Activated CD4-positive, CD25-positive, alpha-beta regulatory T cell treated with anti-CD3 and anti-CD28 coated beads, Interleukin-2, amount 50 U/mL, for 72 hours (primary cell): ENCODE measurements around the gene SOX9.

Source experiments
- DNase-seq: peaks from one replicate; pipeline ENCODE4 v3.0.0; 2021

SOX9 gene

DNA sequence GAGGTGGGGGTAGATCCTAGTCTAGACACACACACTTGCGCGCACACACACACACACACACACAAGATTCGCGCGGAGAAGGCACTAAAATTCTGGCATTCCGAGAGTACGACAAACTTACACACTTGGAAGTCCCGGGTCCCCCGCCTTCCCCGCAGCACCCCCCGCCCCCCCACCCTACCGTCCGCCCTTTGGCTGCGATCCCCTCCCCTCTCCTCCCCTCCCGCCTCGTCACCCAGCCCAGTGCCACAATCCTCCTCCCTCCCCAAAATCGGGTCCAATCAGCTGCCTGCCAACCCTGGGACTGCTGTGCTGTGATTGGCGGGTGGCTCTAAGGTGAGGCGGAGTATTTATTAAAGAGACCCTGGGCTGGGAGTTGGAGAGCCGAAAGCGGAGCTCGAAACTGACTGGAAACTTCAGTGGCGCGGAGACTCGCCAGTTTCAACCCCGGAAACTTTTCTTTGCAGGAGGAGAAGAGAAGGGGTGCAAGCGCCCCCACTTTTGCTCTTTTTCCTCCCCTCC lies at the start of gene SOX9:
Gene SOX9 (plus strand): TSS at position 379 of the 522 bp plus-strand sequence. CDS start 372 bp downstream, outside the sequence.
- DNase-seq, result no peak

DNA sequence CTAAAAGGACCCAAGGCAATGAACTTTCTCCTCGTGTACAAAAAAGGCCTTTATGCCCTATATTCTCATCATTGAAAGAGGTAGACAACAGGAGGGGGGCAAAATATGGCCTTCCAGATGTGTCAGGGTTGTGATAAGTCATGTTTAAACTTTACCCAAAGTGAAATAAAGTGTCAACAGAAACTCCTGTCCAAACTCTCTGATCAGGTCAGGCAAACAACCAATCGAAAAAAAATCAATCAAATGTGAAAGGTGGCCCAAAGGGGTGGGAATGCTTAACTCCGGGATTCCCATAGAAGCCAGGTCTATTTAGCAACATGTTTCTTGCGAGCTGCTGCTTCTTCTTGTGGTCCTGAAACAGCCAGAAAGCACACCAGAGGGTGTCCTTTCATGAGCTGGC lies 49.5 kb upstream of the SOX9 start:
- no peak for DNase-seq

DNA sequence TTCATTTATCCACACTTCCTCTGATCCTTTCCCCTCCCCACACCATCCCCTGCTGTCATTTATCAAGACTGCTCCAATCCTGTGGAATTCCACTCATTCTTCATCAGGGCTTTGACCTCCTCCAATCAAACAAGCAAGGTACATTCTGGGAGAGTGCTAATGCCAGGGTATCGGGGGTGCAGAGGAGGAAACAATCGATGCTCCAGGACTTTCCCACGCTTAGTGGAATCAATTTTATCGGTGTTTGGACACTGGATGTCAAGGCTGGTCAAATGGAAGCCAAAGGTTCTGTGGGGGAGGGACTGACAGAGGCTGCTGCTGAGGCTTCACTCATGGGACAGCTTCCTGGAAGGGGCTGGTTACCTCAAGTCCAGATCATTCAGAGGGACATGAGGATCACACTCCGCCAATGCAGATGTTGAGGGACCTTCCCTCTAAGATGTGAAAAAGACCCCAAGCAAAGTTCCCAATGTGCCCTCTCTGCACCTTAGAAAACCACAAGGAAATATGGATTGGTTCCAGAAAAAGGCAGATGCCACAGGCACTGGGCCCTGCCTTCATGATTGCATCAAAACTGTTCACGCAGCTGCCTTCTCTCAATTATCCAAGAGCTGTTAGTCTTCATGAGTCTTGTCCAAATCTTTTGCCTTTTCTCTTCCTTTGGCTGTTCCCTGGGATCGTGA lies 44.7 kb upstream of the SOX9 start:
- DNase-seq, result no peak

DNA sequence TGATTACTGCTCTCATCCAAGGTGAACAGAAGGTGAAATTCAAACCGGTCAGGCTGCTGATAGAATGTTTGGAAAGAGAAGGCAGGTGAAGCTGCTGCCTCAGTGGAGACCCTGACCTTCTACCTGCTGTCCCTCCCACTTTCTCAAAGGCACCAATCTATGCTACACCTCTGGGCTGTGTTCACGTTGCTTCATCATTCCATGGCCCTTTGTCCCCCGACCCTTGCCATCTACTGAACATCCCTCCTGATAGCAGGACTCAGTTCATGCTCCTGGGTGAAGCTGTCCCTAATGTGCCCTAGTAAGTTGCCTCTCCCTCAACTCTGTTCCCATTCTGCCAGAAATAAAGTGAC lies 44.2 kb upstream of the SOX9 start:
- DNase-seq, result no peak

DNA sequence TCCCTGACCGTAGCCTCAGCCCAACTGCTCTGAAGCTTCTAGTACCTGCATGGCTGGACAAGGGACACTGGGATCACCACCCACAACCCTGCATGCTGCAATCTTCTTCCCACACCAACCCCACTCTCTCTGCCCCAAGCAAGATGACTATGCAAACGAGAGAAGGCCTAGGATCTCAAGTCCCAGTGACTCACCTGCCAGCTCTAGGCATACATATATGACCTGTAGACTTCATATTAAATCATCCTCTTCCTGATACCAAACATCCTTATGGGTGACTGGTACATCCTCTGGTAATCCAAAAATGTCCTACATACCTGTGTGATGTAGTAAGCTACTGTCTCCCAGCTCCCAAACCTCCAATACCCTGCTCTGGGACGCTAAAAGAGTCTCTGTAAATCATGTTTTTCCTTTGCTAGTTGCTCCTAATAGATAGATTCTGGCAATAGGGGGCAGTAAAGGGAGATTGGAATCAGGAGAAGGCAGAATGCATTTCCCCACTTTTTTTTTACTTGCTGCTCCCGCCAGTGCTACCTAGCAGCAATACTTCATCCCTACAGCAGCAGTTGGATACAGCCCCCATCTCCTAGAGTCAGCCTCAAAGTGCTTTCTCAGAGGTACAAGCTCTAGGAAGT lies 43.4 kb upstream of the SOX9 start:
- no peak for DNase-seq

DNA sequence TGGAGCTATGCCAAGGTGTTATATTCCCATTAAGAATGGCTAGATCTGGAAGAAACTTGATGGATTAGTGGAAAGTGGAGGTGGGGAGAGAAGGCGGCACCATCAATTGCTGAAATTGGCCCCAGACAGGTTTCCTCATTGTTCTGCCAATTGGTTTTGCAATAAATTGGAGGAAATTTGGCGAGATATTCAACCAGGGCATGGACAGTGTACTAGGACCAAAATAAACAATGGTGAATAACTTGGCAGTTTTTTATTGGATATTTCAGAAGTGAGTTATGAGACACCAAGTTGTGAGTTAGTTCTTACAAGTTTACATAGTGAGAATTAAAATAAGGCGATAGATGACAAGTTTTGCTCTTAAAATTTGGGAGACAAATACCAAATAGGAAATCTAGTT lies 41.1 kb upstream of the SOX9 start:
- no peak for DNase-seq

DNA sequence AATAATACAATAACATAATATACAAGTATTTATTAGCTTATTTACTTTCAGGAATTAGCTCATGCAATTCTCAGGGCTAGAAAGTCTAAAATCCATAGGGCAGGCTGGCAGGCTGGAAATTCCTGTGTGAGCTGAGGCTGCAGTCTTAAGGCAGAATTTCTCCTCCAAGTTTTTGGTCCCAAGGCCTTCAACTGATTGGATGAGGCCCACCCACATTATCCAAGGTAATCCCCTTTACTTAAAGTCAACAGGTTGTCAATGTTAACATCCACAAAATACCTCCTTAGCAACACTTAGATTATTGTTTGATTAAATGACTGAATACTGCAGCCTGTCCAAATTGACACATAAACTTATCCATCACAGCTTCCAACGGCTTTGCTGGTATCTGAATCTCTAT lies 32.9 kb upstream of the SOX9 start:
- no peak for DNase-seq

DNA sequence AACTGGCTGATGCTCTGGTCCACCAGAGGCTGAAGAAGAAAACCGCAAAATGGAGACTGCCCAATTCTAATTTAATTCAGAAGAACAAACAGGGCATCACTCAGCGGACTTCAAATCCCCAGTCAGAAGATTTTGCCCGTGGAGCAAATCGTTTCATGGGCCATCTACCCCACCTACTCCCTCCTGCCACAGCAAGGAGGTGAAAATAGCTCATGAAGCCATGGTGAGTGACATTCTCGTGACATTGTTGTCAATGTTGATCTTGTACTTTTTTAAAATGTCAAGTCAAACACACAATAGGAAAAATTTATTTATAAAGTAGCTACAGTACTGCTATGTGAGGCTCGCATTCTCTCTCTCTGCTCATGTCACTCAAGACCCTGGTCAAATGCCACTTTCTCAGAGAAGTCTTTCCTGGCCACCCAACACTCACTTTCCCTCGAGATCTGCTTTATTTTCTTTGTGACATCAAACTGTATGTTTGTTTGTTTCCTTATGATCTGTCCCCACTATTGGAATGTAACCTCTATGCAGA lies 31.3 kb upstream of the SOX9 start:
- DNase-seq, result no peak

DNA sequence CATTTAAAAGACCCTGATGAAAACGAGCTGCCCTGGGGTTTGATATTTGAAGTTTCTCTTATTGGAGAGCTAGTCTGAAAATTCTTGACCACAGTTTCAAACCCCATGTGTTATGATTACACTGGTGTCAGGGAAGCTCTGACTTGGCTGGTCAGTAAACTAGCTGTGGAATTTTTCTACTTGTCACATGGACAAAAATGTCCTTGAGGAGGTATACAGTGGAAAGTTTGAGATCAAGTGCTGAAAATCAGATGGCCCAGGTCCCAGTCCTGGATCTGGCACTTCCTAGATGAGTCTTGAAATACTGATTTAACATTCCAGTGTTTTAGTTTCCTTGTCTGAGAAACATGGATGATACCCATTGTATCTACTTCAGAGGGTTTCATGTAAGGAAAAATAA lies 30.7 kb upstream of the SOX9 start:
- DNase-seq, result no peak

DNA sequence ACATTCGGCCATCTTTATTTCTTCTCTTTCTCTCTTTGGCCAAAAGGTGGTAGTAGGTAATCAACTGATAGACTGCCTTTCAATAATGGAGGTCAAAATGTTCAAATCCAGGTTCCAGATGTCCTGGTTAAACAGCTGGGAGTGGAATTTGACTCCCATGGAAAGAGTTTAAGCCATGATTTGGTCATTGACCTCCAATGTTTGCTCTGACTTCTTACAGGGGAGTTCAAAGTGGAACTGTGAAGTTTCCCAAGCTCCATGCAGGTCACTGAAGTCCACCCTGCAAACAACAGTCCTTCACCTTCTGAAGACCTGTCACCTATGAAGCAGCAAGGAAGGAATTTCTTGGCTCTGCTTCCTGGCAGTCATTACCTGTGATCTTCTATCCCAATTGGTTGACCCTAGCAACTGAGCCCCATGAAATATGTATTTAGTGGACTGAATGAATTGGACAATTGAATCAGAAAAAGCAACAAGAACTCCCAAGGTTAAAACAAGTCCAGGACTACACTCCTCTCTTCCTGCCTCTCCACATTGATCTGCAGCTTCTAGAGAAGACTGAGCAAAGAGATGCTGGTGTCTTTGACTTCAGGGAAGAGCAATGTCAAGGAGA lies 28.0 kb upstream of the SOX9 start:
- DNase-seq, result no peak

DNA sequence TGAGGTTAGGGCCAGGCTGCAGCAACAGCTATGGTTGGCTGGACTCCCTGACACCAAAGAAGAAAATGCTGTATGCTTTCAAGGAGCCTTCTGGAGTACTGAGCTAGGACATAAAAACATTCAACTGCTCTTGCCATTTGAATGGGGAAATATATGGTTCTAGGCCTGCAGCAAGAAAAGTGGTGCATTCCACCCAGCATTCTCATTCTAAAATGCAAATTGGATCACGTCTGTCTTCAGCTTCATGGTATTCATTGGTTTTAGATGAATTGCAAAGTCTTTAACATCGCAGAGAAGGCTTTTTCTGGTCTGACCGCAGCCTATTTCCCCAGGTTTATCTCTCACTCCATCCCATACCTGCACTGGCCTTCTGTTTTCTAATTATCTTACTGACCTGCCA lies 27.1 kb upstream of the SOX9 start:
- DNase-seq, result no peak

DNA sequence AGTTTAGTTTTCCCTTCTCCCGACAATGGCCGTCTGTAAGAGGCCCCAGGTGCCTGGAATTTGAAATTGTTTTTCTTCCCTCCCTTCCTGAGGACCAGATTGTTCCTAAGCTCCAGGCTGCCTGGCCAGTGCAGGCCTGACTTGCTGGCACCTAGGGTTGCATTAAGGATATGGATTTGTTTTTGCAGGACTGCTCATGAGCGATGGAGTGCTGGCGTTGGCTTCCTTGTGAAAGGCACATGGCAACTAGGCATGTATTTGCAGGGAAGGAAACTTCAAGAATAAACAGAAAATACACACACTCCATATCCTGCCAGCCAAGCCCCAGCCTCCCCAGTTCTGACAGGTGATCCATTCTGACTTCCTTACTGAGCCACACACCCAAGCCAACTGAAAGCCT lies 25.5 kb upstream of the SOX9 start:
- no peak for DNase-seq

DNA sequence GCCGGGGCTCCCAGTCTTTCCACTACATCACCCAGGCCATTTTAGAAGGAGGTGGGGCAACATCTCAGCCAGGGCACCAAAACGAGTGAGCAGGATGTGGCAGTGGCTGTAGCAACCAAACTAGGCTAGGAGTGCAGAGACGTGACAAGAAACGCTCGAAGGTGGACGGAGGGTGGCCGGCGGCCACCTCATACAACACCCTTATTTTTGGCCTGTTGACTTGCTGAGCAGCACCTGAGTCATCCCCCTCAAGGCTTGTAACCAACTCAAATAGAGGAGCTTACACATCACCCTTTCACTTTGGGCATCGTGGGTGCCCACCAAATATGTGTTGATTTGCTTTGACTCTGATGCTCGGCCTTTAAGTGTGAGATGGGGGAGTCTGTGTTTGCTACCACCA lies 23.7 kb upstream of the SOX9 start:
- DNase-seq, result no peak

DNA sequence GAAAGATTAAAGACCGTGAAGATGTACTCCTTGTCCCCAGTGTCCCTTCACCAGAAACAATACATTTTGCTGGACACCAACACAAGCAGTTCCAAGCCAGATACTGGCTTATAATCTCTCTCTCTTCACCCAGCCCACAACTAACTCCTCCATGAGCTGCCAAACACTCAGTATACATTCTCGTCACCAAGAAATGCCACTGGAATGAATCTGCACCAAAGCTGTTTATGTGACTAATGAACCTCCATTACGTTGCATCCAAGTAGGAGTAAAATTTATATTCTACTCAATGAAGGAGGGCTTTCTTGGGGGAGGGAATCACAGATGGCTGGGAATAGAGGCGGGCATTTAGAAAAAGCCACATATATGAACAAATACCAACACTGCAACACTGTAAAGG lies 20.9 kb upstream of the SOX9 start:
- no peak for DNase-seq

DNA sequence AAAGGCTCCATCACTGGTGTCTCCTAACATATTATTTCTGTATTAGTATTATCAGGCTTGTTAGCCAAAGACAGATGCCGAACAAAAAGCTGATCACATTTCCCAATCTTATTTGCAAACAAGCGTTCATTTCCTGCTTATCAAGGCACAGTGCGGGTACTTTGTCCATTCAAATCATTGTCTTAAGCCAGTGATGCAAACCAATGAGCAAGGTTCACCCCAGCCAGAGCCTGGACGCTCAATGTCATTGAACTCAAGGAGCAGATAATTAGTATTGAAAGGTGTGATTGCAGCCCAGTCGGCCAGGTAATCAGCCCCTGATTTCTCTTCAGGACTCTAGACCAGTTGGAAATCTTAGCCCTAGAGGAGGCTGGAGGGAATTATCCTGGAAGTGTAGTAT lies 20.4 kb upstream of the SOX9 start:
- no peak for DNase-seq

DNA sequence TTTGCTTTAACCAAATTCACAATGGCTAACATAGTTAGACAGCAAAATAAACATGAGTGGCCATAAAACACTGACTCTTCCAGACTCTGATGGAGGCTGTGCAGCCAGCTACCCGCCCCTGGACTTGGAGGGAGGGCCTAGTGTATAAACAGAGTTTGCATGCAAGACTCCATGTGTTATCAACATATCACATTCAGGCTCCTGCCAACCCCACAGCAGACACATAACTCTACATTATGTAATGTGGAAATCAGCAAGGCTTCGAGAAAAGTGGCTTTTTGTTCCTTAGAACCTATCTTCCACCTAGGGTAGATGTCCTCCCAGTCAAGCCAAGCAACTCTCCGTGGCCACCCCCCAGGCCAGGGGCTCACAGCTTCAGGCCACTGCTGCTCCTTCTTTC lies 19.3 kb upstream of the SOX9 start:
- no peak for DNase-seq

DNA sequence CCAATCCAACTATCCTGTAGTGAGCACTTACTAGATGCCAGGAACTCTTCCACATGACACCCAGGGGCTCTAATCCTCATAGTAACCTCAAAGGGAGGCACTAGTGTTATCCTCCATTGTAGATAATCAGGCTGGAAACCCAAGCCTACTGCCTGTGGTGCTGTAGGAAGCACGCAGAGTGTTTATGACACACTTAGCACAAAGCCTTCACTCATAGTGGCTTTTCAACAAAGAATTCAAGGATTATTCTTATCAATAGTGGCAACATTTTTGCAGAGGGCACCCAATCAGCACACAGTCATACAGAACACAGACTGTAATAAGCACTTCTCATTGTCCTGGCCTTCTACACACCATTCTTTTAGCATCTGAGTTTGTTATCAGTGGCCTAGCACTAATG lies 18.5 kb upstream of the SOX9 start:
- no peak for DNase-seq

DNA sequence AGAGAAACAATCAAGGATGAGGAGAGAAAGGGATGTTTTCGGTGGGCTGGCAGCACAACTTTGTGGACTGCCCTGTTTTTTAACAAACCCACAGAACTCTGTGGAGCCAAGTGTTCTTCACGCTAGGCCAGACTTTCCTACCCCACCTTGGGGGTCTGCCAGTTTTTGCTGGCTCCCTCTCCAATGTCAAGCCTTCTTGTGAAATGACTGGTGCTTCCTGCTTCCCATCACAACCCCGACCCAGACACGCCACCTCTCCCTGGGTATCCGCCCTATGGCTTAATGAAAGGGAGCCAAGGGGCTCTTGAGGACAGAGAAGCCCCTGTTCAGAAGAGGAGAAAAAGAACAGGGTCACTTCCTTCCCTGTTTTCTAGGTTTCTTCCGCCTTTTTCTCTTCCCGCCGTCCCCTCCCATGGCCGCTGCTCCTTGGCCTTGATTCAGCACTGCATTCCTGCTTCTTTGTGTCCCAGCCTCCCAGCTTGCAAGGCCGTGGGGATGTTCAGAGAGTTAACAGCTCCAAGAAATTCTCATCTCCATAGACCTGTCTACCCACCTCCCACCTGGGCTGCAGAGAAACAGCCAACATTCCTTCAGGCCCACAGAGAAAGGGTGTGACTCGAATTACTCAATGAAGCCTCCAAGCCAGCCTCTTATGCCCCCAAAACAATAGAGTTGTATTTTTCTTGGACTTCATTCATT lies 16.5 kb upstream of the SOX9 start:
- DNase-seq, result no peak

DNA sequence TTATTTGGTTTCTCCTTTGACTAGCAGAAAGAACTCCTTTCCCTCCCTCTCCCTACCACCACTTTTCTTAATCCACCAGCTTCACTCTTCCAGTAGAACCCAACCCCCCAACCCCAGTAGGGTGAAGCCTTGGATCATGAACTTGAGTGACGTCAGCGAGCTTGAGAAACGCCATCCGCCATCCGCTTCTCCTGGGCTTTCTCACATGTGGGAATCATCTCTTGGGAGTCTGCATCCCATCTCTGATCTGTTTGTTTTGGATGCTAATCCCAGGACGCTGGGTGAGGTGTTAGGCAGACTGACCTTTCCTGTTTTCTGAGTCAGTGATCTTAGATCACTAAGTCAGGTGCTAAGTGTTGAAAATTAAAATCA lies 16.0 kb upstream of the SOX9 start:
- DNase-seq, result no peak

DNA sequence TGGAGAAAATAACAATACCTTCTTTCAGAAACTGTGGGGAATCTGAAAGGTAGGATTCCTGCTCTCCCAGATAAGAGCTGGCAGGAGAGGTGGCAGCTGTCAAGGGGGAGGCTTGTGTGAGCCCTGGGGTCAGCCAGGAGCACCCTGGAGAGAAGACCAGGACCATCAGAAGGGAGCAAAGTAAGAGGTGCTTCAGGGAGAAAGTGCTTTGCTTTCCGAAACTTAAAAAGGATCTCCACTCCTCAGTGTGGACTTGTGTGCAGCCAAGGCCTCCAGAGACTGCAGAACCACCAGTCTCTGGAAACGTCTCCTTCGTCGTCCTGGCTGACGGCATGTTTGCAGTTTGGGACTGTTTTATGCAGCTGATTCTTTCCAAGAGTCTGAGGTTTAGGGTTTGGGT lies 13.7 kb upstream of the SOX9 start:
- no peak for DNase-seq

DNA sequence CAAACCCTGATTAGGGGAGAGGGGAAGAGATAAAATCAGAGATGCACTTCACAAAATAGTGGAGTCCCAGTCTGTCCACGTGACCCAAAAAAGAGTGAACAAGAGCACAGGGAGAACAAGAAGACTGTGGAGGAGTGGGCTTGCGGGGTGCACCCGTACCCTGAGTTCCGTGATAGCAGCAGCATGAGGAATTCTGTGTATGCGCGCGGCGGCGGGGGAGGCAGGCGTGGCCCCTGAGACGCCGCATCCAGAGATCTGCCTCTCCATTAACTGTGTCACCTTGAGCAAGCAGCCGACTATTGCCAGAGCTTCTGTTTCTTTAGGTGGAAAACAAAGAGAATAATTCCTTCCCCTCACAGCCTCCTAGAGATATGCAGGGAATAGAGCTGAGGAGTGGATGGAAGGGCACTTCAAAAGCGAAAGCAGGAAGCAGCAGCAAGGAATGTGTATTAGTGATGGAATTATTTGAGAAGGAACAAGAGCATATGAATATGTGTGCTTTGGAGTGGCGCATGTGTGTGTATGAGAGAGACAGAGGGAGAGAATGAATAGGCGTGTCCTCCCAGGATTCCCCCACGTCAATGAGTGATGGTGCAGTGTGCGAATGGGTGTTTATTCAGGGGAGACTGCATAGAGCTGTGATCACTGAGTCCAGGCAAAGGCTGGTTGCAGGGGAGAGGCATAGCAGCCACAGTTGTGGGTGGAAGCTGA lies 10.4 kb upstream of the SOX9 start:
- DNase-seq, result no peak

DNA sequence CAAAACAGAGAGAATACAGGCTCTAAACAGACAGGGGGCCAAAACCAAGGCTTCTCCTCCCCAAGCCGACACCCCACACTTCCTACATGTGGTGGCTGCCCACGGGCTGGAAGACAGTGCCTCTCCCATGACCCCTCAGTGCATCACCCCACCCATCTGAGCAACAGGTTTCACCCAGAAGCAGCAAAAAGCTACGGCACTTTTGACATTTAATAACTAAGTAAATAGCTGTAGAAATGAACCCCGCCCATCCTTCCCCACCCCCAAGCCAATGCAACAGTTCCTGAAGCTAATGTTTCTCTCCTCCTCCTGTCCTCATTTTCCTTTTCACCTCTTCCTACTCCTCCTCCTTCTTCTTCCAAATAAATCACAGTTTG lies 9.9 kb upstream of the SOX9 start:
- no peak for DNase-seq

DNA sequence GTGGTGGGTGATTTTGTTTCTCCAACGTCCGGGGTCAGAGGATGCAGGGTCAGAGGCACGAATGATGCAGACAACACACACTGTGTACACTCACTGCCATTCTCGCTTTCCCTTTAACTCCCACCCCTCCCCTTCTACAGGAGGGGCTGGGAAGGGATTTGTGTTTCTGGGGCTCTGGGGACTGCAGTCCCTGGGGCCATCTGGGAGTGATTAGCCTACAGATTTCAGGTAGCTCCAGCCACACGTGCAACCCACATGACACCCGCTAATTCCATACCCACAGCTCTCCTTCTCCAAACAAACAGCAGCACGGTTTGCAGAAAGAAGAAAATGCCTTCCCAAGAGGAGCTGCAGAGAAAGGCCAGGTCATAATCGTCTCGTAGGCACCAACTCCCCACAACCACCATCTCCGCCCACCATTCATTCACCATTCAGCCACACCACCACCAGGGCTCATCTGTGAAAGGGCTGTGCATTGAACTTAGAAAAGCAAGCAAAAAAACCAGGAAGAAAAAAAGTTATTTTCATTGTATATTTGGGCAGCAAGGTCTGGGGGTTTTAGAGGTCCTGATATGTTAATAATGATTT lies 9.4 kb upstream of the SOX9 start:
- no peak for DNase-seq
